H9 (cell line): Measurements from ENCODE around the gene PIP4P1. TPM values are rescaled to one million over a fixed set of nuclear protein-coding genes. Genes with fewer than 3 reads are reported as not detected.

Experiments used
- DNase-seq: peaks from one replicate; pipeline ENCODE4 v3.0.0-alpha.2; 2017
- H2AFZ ChIP-seq: one replicate; pipeline ENCODE4 v1.6.1; 2013; ENCODE audit warnings: mild to moderate bottlenecking, low read length, control low read depth, moderate library complexity
- H2AK5ac ChIP-seq: 2 replicates; pipeline ENCODE4 v1.6.1; 2013; ENCODE audit warnings: low read length, control low read depth, mixed read lengths; ENCODE audit not compliant: insufficient read length
- H2BK120ac ChIP-seq: one replicate; pipeline ENCODE4 v1.6.1; 2013; ENCODE audit warnings: low read depth, mild to moderate bottlenecking, low read length, control low read depth, inconsistent platforms; ENCODE audit not compliant: poor library complexity, severe bottlenecking
- H2BK12ac ChIP-seq: 2 replicates; pipeline ENCODE4 v1.6.1; 2013; ENCODE audit warnings: low read length, control low read depth, mixed read lengths, low read depth; ENCODE audit not compliant: insufficient read length
- H2BK15ac ChIP-seq: 2 replicates; pipeline ENCODE4 v1.6.1; 2013; ENCODE audit warnings: low read depth, low read length, control low read depth
- H2BK20ac ChIP-seq: one replicate; pipeline ENCODE4 v1.6.1; 2013; ENCODE audit warnings: low read depth, mild to moderate bottlenecking, low read length, control low read depth, inconsistent platforms; ENCODE audit not compliant: poor library complexity, severe bottlenecking
- H2BK5ac ChIP-seq: 2 replicates; pipeline ENCODE4 v1.6.1; 2013; ENCODE audit warnings: low read length, control low read depth, mixed read lengths; ENCODE audit not compliant: insufficient read length
- H3K14ac ChIP-seq: 2 replicates; pipeline ENCODE4 v1.6.1; 2013; ENCODE audit warnings: low read length, control low read depth; ENCODE audit not compliant: insufficient read depth
- H3K18ac ChIP-seq: 2 replicates; pipeline ENCODE4 v1.6.1; 2013; ENCODE audit warnings: low read depth, mild to moderate bottlenecking, mixed read lengths, low read length, control low read depth; ENCODE audit not compliant: insufficient read length
- H3K23ac ChIP-seq: 2 replicates; pipeline ENCODE4 v1.6.1; 2013; ENCODE audit warnings: low read length, control low read depth, mixed read lengths, low read depth; ENCODE audit not compliant: insufficient read length
- H3K23me2 ChIP-seq: 2 replicates; pipeline ENCODE4 v1.6.1; 2013; ENCODE audit warnings: low read depth, mild to moderate bottlenecking, mixed read lengths, low read length, control low read depth; ENCODE audit not compliant: insufficient read length, poor library complexity, severe bottlenecking
- H3K27ac ChIP-seq: 2 replicates; pipeline ENCODE4 v1.5.1; 2013; ENCODE audit warnings: low read length, control low read depth, mixed read lengths, low read depth; ENCODE audit not compliant: insufficient read length
- H3K27me3 ChIP-seq: 2 replicates; pipeline ENCODE4 v1.6.1; 2013; ENCODE audit warnings: low read length, control low read depth, inconsistent platforms; ENCODE audit not compliant: insufficient read depth
- H3K4ac ChIP-seq: 2 replicates; pipeline ENCODE4 v1.6.1; 2013; ENCODE audit warnings: low read depth, mild to moderate bottlenecking, control low read depth, inconsistent platforms, low read length, moderate library complexity
- H3K4me1 ChIP-seq: 2 replicates; pipeline ENCODE4 v1.6.1; 2013; ENCODE audit warnings: low read length, control low read depth, inconsistent platforms; ENCODE audit not compliant: insufficient read depth
- H3K4me2 ChIP-seq: 2 replicates; pipeline ENCODE4 v1.6.1; 2013; ENCODE audit warnings: low read length, control low read depth, mixed read lengths; ENCODE audit not compliant: insufficient read length, insufficient read depth
- H3K56ac ChIP-seq: 2 replicates; pipeline ENCODE4 v1.6.1; 2013; ENCODE audit warnings: low read depth, mild to moderate bottlenecking, mixed read lengths, low read length, control low read depth; ENCODE audit not compliant: insufficient read length
- H3K79me1 ChIP-seq: 2 replicates; pipeline ENCODE4 v1.6.1; 2013; ENCODE audit warnings: low read depth, mild to moderate bottlenecking, moderate library complexity, low read length, control low read depth, inconsistent platforms; ENCODE audit not compliant: insufficient read depth, poor library complexity, severe bottlenecking
- H3K79me2 ChIP-seq: 2 replicates; pipeline ENCODE4 v1.6.1; 2013; ENCODE audit warnings: low read length, control low read depth, inconsistent platforms; ENCODE audit not compliant: insufficient read depth
- H3K9ac ChIP-seq: 2 replicates; pipeline ENCODE4 v1.6.1; 2013; ENCODE audit warnings: low read length, control low read depth, mixed read lengths; ENCODE audit not compliant: insufficient read length; ENCODE audit errors: extremely low read depth
- H3K9me3 ChIP-seq: one replicate; pipeline ENCODE4 v1.6.1; 2013; ENCODE audit warnings: low read depth, low read length, inconsistent platforms; ENCODE audit not compliant: control insufficient read depth
- H3T11ph ChIP-seq: one replicate; pipeline ENCODE4 v1.6.1; 2013; ENCODE audit warnings: mild to moderate bottlenecking, low read length, control low read depth, inconsistent platforms
- H4K20me1 ChIP-seq: one replicate; pipeline ENCODE4 v1.6.1; 2013; ENCODE audit not compliant: control insufficient read depth, insufficient read length, insufficient read depth
- H4K5ac ChIP-seq: 2 replicates; pipeline ENCODE4 v1.6.1; 2013; ENCODE audit warnings: low read depth, mild to moderate bottlenecking, mixed read lengths, low read length, control low read depth; ENCODE audit not compliant: insufficient read length
- H4K8ac ChIP-seq: replicated peaks from 2 replicates; pipeline ENCODE4 v1.6.1; 2013; ENCODE audit warnings: low read length, control low read depth, mixed read lengths, low read depth; ENCODE audit not compliant: insufficient read length
- H4K91ac ChIP-seq: 2 replicates; pipeline ENCODE4 v1.6.1; 2013; ENCODE audit warnings: low read depth, mild to moderate bottlenecking, moderate library complexity, mixed read lengths, low read length, control low read depth; ENCODE audit not compliant: insufficient read length
- H3K27ac Mint-ChIP-seq, 3 experiments: 2 replicates in 2 of 3; 3 replicates in 1 of 3; pipeline ENCODE4 v1.8.0; 2020 to 2021; ENCODE audit warnings: mixed read lengths in 3 of 3, mild to moderate bottlenecking in 1 of 3, moderate library complexity in 1 of 3
- H3K27me3 Mint-ChIP-seq: 2 replicates; pipeline ENCODE4 v1.8.0; 2021; ENCODE audit warnings: low read depth, mild to moderate bottlenecking, moderate library complexity, mixed read lengths
- H3K36me3 Mint-ChIP-seq, 3 experiments: 2 replicates in 2 of 3; 3 replicates in 1 of 3; pipeline ENCODE4 v1.8.0; 2020 to 2021; ENCODE audit warnings: low read depth in 3 of 3, mixed read lengths in 3 of 3; ENCODE audit not compliant: insufficient read depth in 1 of 3
- H3K4me1 Mint-ChIP-seq, 2 experiments: 2 replicates each; pipeline ENCODE4 v1.8.0; 2020; ENCODE audit warnings: mixed read lengths in 2 of 2
- H3K4me3 Mint-ChIP-seq, 2 experiments: 2 replicates in 1 of 2; 3 replicates in 1 of 2; pipeline ENCODE4 v1.8.0; 2020 to 2021; ENCODE audit warnings: mild to moderate bottlenecking in 2 of 2, mixed read lengths in 2 of 2, moderate library complexity in 1 of 2
- H3K9me3 Mint-ChIP-seq, 2 experiments: 2 replicates in 1 of 2; 3 replicates in 1 of 2; pipeline ENCODE4 v1.8.0; 2020; ENCODE audit warnings: mild to moderate bottlenecking in 2 of 2, mixed read lengths in 2 of 2, moderate library complexity in 1 of 2
- CTCF ChIP-seq: fragments of 200-600 bp; sonication (generic); conservative IDR thresholded peaks from 3 replicates; pipeline ENCODE4 v1.8.0; 2021; ENCODE audit warnings: antibody characterized with exemption, mild to moderate bottlenecking
- WGBS: extraction: QIAGEN DNeasy Blood & Tissue Kit; methylation state at CpG from one replicate; pipeline ENCODE4 v1.1.7; 2013; ENCODE audit warnings: missing lambda C conversion rate, low lambda C conversion rate, mixed read lengths; ENCODE audit not compliant: insufficient read length; ENCODE audit errors: extremely low coverage; 5-methylcytosine and 5-hydroxymethylcytosine counted together
- total RNA-seq: library from RNA; stranded (reverse); gene quantifications from 2 replicates; pipeline ENCODE4 v1.2.1, GENCODE V29; 2021

PIP4P1 gene
- total RNA-seq, 1 experiment from 2014 or later = 41.6 TPM

GRCh38 chr14:20455355-20456300 is 5.6 kb downstream of the PIP4P1 start:
- H3K23ac ChIP-seq = no peak overlapping the region
- H2BK12ac ChIP-seq = no peak overlapping the region
- peaks cover 8% of the 10 kb centered on the region for H3K23me2 ChIP-seq
- H3K4ac ChIP-seq = peak overlapping the region; percentile 20; the same call in 1 of the 2 replicates
- no peaks in the 10 kb centered on the region for H3K9me3 ChIP-seq
- no peak overlapping the region for H2BK120ac ChIP-seq
- peak overlapping the region; percentile 92; the same call in 1 of the 2 replicates for H3K14ac ChIP-seq
- peak overlapping the region; percentile 63 for H3K56ac ChIP-seq
- H3K79me1 ChIP-seq = peaks cover 6% of the 10 kb centered on the region
- H2BK5ac ChIP-seq = peak overlapping the region; percentile 67
- peak overlapping the region; percentile 97 for H3K9ac ChIP-seq
- H4K20me1 ChIP-seq = no peaks in the 10 kb centered on the region
- no peak overlapping the region for H2BK20ac ChIP-seq
- Mint-ChIP-seq H3K9me3 (no peaks in the 10 kb centered on the region; a peak in 1 of 5 replicates), H3K4me1 (peaks cover 13 to 19% of the 10 kb centered on the region in 2 experiments), H3K4me3 (no peak overlapping the region), H3K27me3 (no peaks in the 10 kb centered on the region), H3K36me3 (peaks cover 21 to 46% (median 27%) of the 10 kb centered on the region in 3 experiments), H3K27ac (no peak overlapping the region)
- no peaks in the 10 kb centered on the region for H3K27me3 ChIP-seq
- no peak overlapping the region for H2AFZ ChIP-seq
- H4K5ac ChIP-seq = peak overlapping the region; percentile 80
- H3K18ac ChIP-seq = peak overlapping the region; percentile 88
- no peak for TF ChIP-seq CTCF
- H3K4me2 ChIP-seq = peak overlapping the region; percentile 70
- H3T11ph ChIP-seq = peak overlapping the region; percentile 3
- no peak overlapping the region for H2BK15ac ChIP-seq
- no peak overlapping the region for H2AK5ac ChIP-seq
- no CpG with 5 or more reads among the region's 39 CpGs for WGBS
- H4K91ac ChIP-seq = no peak overlapping the region
- no peak for DNase-seq
- peak overlapping the region; percentile 88 for H3K27ac ChIP-seq
- H3K79me2 ChIP-seq = peaks cover 12% of the 10 kb centered on the region; the same call in 1 of the 2 replicates
- H3K4me1 ChIP-seq = no peaks in the 10 kb centered on the region; the same call in 1 of the 2 replicates
- no peak overlapping the region for H4K8ac ChIP-seq
